Right lobe of liver (tissue), 6 donors: ENCODE data around the gene NOL4L. TPM values are rescaled to one million over a fixed set of nuclear protein-coding genes. Genes with fewer than 3 reads are reported as not detected.

Source experiments
- ATAC-seq, 4 donors: fragments of 200-7000 bp; cut with Tn5 transposase; one replicate each; pipeline ENCODE4 v1.9.1; 2020; ENCODE audit warnings: mild to moderate bottlenecking in 4 of 4, moderate library complexity in 4 of 4
- DNase-seq, 3 donors: peaks; one replicate each; pipeline ENCODE4 v3.0.0-alpha.2; 2020
- H3K27ac ChIP-seq, 3 donors: fragments of 200-600 bp; one replicate each; pipeline ENCODE4 v1.8.0; 2022
- H3K27me3 ChIP-seq, 2 donors: fragments of 200-600 bp; one replicate each; pipeline ENCODE4 v1.8.0; 2022
- H3K36me3 ChIP-seq, 4 donors: fragments of 200-600 bp; sonication (generic) in 1 of 4; one replicate each; pipeline versions ENCODE4 v1.5.1 to v1.8.0; 2017 to 2022; ENCODE audit warnings: control low read depth in 1 of 4
- H3K4me1 ChIP-seq, 4 donors: fragments of 200-600 bp; sonication (generic) in 1 of 4; one replicate each; pipeline versions ENCODE4 v1.5.1 to v1.8.0; 2017 to 2022; ENCODE audit warnings: control low read depth in 1 of 4
- H3K4me3 ChIP-seq, 3 donors: fragments of 200-600 bp; one replicate each; pipeline ENCODE4 v1.8.0; 2022
- H3K9me3 ChIP-seq, 4 donors: fragments of 200-600 bp; sonication (generic) in 1 of 4; one replicate each; pipeline versions ENCODE4 v1.5.1 to v1.8.0; 2017 to 2022; ENCODE audit warnings: control low read depth in 1 of 4
- POLR2A ChIP-seq: fragments of 450-650 bp; IDR thresholded peaks from one replicate; pipeline ENCODE4 v1.6.1; 2017; ENCODE audit warnings: antibody characterized with exemption, mild to moderate bottlenecking
- WGBS: methylation state at CpG from one replicate; pipeline ENCODE4 v1.1.6; 2018; ENCODE audit warnings: low coverage, low lambda C conversion rate; ENCODE audit not compliant: insufficient coverage; ENCODE audit errors: missing lambda C conversion rate; 5-methylcytosine and 5-hydroxymethylcytosine counted together
- intact Hi-C, 2 donors: fragments of 100-400 bp; cut with DNase I; formaldehyde crosslinking; loops; one replicate each; pipeline versions ENCODE4 v1.11.2 to v1.14.1; 2022
- total RNA-seq, 6 experiments: library from RNA; depleted of rRNA in 2 of 6; stranded (reverse); fragments of >200 nt in 2 of 6; fragmentation: NEBNext Ultra II Directional in 3 of 6; extraction: Animal tissue kit (Norgen Biotek cat#: 25700) in 3 of 6; gene quantifications; one replicate each; pipeline versions ENCODE4 v1.1.0 to v1.2.4, GENCODE V29; 2016 to 2023
- TF ChIP-seq, protein P1 (sequence below), 4 donors: fragments of 200-600 bp in 3 of 4; fragments of 450-650 bp in 1 of 4; IDR thresholded peaks; one replicate each; pipeline versions ENCODE4 v1.5.1 to v1.8.0; 2016 to 2022; ENCODE audit warnings: antibody characterized with exemption in 4 of 4, mild to moderate bottlenecking in 2 of 4
- donor health status: DM: no; HTN: yes; CAD: no.
- donor health status: DM: no; HTN: no; CAD: no.
- donor health status: DM: no; HTN: no; CAD: no.
- donor health status: DM: no; HTN: yes; CAD: no.
- donor health status: DM: no; HTN: yes; CAD: no.

Gene NOL4L
- total RNA-seq, 6 experiments from 2014 or later, result 4.3 to 6.5 (median 5.7) TPM

DNA sequence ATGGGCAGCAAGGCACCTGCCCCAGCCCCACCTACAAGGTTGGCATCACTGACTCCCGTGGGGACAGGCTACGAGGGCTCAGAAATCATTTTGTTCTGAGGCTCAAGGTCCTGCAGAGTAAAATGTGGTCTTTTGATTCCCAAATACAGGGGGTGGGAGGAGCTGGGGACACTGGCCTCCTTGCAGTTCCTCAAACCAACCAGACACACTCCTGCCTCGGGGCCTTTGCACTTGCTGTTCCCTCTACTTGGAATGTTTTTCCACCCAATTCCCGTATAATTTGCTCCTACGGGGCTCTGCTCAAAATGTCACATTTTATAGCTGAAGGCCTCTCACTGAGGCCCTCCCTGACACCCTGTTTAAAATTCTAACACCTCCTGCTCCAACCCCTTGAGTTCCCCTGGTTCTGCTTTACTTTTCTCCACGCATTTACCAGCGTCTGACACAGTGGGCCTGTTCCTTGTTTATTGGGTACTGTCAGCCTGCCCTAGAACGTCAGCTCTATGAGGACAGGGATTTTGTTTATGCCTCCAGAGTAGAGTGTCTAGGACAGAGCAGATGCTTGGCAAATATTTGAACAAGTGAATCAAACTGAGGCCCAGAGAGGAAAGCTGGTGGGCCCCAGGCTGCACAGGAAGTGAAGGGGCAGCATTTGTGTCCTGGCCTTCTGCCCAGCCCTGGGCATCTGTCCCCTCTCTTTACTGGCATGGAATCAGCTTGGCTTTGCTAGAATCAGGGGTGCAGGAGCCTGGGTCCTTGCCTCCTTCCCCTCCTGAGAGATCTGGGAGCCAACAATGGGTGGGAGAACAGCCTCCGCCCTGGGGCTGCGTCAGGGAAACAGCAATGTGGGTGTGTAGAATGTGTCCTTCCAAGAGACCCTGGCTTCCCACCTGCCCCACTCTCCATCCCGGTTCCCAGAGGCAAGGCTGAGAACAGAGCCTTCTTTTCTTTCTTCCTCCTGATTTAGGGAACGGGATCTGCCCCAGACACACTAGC is 18.5 kb downstream of the NOL4L start:
- Histone ChIP-seq H3K36me3 (no peaks in the 10 kb centered on the region), H3K4me1 (no peaks in the 10 kb centered on the region), H3K27ac (no peak overlapping the region), H3K27me3 (no peaks in the 10 kb centered on the region), H3K4me3 (no peak overlapping the region), H3K9me3 (no peaks in the 10 kb centered on the region)
- 78% methylated on average over 9 of the region's 12 CpGs for WGBS
- TF ChIP-seq, protein P1, sequence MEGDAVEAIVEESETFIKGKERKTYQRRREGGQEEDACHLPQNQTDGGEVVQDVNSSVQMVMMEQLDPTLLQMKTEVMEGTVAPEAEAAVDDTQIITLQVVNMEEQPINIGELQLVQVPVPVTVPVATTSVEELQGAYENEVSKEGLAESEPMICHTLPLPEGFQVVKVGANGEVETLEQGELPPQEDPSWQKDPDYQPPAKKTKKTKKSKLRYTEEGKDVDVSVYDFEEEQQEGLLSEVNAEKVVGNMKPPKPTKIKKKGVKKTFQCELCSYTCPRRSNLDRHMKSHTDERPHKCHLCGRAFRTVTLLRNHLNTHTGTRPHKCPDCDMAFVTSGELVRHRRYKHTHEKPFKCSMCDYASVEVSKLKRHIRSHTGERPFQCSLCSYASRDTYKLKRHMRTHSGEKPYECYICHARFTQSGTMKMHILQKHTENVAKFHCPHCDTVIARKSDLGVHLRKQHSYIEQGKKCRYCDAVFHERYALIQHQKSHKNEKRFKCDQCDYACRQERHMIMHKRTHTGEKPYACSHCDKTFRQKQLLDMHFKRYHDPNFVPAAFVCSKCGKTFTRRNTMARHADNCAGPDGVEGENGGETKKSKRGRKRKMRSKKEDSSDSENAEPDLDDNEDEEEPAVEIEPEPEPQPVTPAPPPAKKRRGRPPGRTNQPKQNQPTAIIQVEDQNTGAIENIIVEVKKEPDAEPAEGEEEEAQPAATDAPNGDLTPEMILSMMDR (IDR thresholded peaks at IDR 0.05), result no peak
- no peak for TF ChIP-seq POLR2A
- no peak for DNase-seq
- no peak for ATAC-seq
- intact Hi-C loops, result no loop called here

DNA sequence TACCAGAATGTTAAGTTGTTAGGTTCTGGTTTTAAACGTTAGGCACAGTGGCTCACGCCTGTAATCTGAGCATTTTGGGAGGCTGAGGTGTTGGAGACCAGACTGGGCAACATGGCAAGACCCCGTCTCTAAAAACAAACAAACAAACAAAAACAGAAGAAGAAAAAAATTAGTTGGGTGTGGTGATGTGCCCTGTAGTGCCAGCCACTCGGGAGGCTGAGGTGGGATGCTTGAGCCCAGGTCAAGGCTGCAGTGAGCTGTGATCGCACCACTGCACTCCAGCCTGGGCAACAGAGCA is 19.4 kb downstream of the NOL4L start:
- Histone ChIP-seq H3K4me3 (no peak overlapping the region), H3K4me1 (no peaks in the 10 kb centered on the region), H3K9me3 (no peaks in the 10 kb centered on the region), H3K36me3 (no peaks in the 10 kb centered on the region), H3K27me3 (no peaks in the 10 kb centered on the region), H3K27ac (no peak overlapping the region)
- TF ChIP-seq, protein P1 (IDR thresholded peaks at IDR 0.05), result no peak
- no peak for TF ChIP-seq POLR2A
- no peak for ATAC-seq
- intact Hi-C loops, result no loop called here
- 83% methylated on average over 4 of the region's 5 CpGs for WGBS
- DNase-seq, result no peak

DNA sequence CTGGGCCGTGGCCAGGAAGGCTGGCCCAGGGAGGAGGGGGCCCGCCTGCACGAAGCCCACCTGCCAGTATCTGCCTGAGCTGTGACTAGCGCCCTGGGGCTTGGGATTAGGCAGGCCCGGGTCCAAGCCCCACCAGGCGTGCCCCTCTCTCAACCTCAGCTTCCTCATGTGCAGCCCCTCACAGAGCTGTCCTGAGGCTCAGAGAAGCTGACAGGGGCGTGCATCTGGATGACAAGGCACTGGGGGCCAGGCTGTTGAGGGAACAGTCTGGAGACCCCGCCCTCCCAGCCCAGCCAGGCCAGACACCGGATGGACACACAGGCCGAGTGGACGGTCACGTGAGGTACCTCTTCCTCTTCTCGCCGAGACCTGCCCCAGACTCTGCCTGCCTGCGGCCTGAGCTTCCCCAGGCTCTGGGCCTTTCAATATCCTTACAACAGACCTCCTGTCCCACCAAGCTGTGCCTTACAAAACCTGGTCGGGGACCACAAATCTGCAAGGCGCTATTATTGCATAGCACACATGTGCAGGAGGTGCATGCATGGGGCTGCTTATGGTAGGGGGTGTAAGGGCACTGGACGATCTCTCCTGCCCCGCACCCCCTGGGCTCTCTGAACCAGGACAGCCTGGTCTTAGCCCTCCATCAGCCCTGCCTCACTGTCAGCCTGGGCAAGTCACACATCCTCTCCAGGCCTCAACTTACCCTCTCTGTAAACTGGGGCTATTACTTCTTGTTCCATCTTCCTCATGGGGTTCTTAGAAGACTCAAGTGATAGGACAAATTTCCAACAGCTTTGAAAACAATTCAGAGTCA is 20.0 kb downstream of the NOL4L start:
- DNase-seq (peak; percentile 64 to 72 (median 65)), ATAC-seq (peak; percentile 71 to 85 (median 78))
- intact Hi-C loops, result no loop called here
- no peaks in the 10 kb centered on the region for H3K9me3 ChIP-seq
- no peaks in the 10 kb centered on the region for H3K4me1 ChIP-seq
- no peak overlapping the region for H3K4me3 ChIP-seq
- H3K27me3 ChIP-seq, result no peaks in the 10 kb centered on the region
- WGBS, result 60% methylated on average over 1 of the region's 19 CpGs
- TF ChIP-seq, protein P1 (IDR thresholded peaks at IDR 0.05), result no peak
- no peak for TF ChIP-seq POLR2A
- no peak overlapping the region for H3K27ac ChIP-seq
- no peaks in the 10 kb centered on the region for H3K36me3 ChIP-seq

DNA sequence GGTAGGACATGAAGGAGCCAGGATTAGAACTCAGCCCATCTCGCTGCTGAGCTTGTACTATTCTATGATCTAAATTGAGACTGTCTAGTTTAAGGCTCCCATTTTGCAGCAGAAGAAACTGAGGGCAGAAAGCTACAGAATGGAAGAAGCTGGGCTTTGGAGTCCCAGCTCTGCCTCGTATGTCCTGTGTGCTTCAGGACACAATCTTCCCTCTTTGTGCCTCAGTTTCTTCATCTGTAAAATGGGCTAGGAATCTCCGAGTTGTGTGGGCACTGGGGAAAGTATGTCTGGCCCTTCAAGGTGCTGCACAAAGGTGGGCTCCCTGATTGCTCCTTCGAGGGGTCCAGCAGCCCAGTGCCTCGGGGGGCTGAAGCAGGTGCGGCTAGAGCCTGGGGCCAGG is 20.7 kb downstream of the NOL4L start:
- Histone ChIP-seq H3K9me3 (no peaks in the 10 kb centered on the region), H3K27ac (no peak overlapping the region), H3K4me3 (no peak overlapping the region), H3K4me1 (no peaks in the 10 kb centered on the region), H3K36me3 (no peaks in the 10 kb centered on the region), H3K27me3 (no peaks in the 10 kb centered on the region)
- ATAC-seq, result no peak
- no peak for TF ChIP-seq POLR2A
- TF ChIP-seq, protein P1 (IDR thresholded peaks at IDR 0.05), result no peak
- DNase-seq, result no peak
- WGBS, result 64% methylated on average over 4 of the region's 6 CpGs
- intact Hi-C loops, result no loop called here
